ENCODE data around the gene SNX5.

The SNX5 gene

DNA sequence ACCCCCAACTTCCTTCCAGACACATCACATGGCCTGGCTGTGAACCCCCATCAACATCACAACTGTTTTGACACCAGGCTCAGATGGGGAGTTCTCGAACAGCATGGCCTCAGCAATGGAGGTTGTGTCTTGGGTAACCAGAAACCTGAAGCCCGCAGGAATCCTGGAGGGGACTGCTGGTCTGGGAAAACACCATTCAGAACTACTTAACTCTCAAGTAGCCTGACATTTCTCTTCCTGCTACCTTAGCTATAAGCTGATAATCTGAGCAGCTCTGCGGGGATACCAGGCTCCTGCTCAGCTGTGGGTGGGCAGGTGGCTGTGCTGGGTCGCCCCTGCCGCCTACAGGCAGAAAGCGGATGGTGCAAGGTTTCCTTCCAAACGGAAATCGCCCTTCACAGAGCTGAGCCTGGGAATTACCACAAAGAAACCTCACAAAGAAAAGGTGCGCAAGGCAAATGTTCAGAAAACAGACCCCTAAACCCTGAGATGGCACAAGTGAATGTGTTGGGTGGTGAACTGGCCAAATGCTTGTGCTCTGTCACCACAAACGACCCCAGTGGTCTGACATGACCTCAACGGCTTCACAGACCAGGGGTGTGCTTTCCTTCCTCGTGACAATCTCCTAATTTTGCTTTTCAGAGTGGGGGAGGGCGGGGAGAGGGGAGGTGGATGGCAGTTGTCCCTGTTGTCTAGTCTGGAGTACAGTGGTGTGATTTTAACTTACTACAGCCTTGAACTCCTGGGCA is 29.5 kb downstream of the SNX5 start:
- peak; percentile 58 for DNase-seq

DNA sequence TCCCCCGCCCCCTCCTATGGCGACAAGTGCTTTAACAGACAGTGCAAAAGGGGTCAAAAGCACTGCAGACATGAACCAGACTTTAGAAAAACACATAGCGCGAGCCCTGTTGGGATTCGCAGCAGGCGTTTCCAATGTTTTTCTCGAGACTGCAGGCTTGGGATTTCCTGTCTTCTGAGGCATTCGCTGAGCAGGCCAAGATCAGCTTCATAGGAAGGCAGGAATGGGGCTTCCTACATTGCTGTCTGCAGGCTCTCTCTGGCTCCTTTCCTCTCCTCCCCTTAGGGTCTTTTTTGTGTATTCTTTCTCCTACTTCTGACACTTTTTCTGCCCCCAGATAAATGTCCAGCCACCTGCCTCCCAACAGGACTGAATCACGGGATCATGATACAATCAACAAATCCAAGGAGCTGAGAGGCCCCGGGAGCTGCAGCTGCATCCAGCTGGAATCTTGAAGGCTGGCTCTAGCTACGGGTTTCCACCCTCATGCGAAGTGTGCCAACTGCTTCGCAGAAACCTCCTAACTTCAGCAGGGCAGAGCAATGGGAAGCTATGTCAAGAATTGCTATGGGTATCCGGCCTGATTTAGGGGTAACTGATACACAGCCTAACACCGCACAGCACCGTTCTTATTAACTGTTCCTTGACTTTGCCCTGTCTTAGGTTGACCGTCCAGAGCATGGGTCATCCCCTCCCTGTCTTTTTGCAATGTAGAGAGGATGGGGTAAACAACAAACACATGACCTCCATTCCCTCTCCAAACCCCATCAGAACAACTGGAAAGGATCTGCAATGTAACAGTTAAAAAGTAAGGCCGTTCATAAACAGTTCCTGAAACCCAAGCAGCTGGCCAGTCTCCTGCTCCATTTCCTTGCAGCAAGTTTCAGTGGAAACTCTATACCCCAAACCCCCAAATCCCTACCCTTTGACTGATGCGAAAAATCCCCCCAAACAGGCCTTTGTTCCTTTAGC is 31.5 kb downstream of the SNX5 start:
- no peak for DNase-seq

DNA sequence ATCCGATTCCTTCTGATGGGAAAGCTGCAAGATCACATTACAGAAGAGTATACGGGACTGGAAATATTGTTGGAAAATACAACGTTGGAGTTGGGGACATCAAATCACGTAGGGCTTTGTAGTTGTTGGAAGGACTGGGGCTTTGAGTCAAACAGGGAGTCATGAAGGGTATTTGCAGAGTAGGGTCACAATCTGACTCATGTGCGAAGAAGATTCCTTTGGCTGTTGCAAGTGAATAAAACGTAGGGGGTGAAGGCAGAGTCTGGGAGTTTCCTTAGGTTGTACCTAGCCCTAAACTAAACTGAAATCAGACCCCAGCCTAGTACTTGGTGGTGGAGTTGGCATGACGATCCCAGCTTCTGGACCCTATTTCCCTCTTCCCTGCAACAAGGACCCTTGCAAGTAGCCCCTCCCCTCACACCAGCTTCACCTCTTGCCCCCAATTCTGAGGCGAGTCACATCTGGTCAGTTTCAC is 32.3 kb downstream of the SNX5 start:
- no peak for DNase-seq

DNA sequence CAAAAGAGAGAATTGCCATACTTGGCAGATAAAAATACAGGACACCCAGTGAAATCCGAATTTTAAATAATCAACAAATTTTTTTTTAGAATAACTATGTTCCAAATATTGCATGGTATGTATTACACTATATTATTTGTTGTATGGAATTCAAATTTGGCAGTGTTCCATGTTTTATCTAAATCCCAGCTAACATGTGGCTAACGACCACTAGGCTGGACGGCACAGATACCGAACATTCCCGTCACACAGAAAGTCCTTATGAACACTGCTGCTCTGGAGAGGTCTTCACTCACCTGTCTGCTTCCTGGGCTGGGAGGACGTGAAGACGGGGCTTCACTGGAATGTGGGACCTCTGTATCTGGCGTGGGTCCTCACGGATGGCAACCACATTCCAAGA is 32.8 kb downstream of the SNX5 start:
- DNase-seq, result no peak

DNA sequence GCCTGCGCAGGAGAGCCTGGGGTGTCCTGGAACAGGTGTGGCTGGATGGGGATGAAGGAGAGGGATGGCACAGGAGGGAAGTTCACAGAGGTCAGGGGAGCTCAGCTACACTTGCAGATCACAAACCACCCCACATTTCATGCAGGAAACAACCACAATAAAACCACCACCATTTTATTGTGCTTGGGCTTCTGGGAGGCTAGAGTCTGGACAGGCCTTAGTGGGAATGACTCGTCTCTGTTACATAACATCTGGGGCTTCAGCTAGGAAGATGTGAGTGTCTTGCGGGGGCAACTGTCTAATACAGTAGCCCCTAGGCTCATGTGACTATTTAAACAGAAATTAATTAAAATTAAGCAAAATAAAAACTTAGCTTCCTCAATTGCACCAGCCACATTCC is 33.4 kb downstream of the SNX5 start:
- DNase-seq, result no peak

DNA sequence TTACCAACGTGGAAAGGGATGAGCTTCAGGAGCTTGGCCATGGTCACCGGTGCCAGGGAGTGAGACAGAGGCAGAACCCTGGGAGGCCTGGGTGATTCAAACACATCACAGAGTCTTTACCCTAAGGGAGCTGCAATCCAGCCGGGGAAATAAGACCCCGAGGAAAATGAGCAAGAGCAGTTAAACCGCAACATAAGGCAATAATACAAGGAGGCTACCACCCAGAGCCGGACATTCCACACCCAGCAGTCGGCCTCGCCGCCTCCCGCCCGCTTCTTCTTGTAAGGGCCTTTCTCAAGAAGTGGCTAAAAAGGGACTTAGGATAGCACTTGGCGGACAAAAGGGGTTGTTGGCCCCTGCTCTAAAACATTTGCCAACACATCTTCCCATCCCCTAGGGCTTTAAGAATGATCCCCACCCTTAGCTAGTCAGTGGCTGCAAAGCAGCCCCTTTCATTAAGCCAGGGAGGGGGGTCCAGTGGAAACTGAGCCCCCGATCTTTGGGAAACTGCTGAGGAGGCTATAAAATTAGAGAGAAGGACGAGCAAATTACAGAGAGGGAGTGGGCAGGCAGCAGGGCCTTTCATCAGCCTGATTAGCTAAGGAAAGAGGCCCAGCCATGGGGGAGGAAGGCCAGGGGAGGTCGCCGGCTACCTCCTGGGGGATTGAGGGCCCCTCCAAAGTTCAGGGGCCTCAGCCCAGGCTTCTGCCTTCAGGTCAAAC is 34.3 kb downstream of the SNX5 start:
- no peak for DNase-seq

DNA sequence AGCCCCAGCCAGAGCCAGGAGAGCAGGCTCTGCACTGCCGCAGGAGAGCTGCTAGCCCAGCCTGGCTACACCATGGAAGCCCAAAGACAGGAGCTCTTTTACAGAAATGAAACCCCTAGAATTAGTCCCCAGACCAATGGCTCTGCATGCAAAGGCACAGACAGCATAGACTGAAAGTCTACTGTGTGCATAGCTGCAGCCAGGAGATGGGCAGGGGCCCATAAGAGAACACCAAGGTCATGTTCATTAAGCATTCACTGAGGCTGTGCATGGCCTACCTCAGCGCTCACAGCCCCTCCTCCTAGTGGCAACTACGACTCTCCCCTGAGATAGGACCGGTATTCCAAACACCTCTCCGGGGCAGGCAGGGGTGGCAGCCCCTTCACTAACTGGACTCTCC is 34.9 kb downstream of the SNX5 start:
- no peak for DNase-seq

DNA sequence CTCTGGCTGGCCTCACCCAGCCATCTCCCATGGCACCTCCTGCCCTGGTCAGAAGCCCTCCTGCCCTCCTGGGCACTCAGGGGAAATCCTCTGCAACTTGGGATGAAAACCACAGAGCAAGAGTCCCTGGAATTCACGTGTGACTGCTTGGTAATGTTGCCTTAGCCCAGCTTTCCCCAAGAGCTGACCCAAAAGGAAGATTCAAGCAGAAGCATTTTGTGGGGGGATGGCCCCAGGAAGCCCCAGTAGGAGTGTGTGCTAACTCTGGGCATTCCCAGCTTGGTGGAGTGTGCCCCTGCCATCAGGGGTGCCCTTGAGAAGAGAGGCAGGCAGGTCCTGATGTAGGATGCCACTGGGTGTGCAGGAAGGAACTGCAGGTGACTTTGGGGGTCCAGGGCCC is 35.5 kb downstream of the SNX5 start:
- DNase-seq, result no peak

DNA sequence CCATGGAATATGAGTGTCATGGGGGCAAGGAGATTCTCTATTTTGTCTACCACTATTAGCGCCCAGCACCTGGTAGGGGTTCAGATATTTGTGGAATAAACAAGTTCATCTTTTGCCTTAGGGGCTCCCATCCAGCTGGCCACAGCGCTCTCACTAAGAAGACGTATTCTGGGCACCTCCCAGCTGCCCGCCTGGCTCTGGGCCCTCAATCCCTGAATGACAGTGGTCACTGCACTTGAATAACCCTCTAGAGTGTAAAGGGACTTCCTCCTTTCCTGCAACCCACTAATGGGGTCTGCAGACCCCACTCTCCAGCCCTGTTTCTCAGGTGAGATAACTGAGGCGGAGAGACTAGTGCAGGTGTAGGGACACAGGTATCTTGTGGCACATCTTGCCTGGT is 36.2 kb downstream of the SNX5 start:
- no peak for DNase-seq

DNA sequence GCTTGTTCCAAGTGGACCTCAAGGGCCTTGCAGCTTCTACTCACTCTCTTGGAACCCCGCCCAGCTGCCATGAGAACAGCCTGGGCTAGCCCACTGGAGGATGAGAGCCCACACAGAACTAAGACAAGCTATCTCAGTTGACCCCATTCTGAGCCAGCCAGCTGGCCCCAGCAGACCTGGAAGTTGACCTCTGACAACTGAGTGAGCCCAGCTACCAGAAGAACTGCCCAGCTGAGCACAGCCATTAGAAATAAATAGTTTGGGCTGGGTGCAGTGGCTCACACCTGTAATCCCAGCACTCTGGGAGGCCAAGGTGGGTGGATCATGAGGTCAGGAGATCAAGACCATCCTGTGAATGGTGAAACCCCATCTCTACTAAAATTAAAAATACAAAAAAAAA is 37.1 kb downstream of the SNX5 start:
- DNase-seq, result no peak

DNA sequence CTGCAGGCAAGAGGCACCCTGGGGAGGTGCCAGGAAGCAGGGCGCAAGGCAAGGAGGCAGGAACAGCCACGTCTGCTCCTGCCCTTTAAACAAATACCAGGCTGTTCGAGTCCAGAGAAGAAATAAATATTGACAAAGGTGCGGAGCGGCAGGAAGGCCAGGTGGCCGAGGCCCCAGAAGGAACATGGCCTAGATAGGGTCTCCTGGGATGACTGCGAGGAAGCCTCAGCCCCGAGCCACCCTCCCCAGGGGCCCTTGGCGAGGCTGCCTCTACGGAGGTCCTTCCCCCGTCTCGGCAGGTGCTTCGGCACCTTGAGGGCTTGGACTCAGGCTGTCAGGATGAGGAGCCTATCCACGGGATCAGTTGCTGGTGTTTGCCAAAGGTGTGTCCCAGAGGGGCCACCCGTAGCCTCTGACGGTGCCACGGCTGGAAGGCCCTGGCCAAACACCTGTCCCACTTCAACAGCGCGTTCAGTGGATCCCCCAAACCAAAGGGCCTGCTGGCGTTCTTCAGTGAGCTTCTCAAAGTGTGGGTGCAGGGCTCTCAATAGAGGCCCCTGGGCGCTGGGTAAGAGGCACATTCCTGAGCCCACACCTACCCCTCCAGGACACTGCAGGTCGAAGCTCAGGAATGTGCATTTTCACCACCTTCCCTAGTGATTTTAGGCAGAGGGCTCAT is 39.8 kb downstream of the SNX5 start:
- no peak for DNase-seq

DNA sequence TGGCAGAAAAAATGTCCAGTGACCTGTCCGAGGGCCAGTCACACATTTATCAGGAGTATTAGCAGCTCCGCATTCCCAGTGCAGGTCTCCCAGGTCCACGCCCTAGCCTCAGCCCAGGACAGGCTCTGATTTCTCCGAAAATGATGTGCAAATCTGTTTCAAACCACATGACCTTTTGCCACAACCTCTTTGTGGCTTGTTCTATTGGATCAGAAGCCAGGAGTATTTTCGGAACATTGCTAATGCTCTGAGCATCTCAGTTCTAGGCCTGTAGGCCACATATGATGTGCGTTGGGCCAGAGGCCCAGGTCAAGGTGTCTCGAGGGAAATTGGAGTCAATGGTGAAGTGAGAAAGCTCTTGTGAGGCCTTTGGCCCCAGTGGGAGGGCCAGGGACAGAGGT is 40.4 kb downstream of the SNX5 start:
- no peak for DNase-seq

DNA sequence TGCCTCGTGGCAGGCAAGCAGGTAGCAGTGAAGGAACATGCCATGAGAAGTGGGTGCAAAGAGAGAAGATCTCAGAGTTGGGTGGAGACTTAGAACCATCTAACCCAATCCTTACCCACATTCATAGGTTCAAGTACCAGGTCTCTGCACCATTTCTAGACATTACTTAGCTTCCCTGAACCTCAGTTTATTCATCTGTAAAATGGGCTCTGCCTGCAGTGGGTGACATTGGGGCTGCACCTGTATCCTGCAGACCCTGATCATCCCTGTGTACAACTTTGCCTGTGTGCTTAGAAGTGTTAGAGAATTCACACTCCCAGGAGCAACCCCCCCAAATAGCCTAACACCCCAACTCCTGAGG is 42.7 kb downstream of the SNX5 start:
- DNase-seq, result no peak

DNA sequence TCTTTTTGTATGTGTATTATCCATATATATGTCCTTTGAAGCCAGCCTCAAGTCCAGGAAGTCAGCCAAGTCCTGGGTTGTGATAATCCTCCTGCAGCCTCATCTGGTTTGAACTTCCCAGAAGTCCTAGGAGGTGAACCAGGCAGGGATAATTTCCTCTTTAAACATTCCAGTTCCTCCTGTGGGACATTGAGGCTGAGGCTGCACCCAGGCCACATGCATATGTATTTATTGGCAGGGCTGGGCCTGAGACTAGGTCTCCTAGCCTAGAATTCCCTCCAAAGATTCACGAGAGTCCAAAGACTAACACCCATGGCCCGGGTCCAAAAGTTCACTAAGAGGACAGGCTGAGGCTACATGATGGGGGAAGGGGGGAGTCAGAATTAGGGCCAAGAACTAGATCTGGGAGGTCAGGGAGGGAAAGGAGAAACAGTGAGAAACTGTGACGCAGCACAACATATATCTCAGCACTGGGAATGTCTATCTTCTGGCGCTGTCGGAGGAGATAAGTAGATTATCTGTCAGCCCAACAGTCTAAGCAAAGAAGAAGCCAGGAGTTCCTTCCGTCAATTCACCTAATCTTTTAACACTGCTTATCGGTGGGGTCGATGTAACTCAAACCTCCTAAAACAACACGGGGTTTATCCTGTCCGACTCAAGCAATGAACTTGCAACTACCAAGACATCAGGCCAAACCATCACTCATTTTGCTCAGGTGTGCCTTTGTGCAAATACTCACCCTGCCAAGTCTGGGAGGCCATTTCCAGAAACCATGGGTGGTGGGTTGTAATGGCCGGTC is 43.3 kb downstream of the SNX5 start:
- no peak for DNase-seq

DNA sequence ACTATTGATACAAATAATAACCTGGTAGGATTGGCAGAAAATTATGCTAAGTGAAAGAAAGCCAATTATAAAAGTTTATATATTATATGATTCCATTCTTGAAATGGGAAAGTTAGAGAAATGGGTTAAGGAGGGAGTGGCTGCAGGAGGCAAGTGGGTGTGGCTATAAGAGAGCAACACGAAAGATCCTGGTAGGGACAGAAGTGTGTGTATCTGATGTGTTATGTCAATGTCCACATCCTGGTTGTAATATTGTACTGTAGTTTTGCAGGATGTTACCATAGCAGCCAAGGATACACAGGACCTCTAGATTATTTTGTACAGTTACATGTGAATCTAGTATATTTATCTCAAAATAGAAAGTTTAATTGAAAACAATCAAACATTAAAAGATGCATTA is 46.8 kb downstream of the SNX5 start:
- no peak for DNase-seq

DNA sequence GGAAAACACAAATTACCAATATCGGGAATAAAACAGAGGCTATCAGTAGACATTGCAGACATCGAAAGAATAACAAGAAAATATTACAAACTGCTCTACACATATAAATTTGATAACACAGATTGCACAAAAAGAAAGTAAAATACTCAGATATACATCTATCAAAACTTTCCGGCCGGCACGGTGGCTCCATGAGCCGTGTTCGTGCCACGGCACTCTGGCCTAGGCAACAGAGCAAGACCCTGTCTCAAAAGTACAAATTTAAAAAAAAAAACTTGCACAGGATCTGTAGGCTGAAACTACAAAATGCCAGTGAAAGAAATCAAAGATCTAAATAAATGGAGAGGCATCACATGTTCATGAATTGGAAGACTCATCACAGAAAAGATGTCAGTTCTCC is 49.4 kb downstream of the SNX5 start:
- no peak for DNase-seq

DNA sequence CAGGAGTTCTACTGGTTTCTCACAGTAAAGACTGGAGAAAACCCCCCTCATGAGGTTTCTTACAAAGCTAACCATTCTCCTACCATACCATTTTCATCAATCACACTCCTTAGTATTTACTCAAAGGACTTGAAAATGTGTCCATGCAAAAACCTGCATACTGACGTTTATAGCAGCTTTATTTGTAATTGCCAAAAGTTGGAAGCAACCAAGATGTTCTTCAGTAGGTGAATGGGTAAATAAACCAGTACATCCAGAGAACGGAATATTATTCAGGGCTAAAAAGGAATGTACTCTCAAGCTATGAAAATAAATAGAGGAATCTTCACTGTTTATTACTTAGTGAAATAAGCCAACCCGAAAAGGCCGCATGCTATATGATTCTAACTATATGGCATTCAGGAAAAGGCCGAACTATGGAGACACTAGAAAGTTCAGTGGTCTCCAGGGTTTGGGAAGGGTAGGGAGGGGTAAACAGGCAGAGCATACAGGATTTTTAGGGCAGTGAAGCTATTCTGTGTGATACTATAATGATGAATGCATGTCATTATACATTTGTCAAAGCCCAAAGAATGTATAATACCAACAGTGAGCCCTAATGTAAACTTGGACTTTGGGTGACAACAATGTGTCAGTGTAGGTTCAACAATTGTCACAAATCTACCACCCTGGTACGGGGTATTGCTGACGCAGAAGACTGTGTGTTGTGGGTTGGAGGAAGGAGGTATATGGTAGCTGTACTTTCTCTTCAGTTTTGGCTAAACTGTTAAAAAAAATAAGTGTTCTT is 50.6 kb downstream of the SNX5 start:
- no peak for DNase-seq

DNA sequence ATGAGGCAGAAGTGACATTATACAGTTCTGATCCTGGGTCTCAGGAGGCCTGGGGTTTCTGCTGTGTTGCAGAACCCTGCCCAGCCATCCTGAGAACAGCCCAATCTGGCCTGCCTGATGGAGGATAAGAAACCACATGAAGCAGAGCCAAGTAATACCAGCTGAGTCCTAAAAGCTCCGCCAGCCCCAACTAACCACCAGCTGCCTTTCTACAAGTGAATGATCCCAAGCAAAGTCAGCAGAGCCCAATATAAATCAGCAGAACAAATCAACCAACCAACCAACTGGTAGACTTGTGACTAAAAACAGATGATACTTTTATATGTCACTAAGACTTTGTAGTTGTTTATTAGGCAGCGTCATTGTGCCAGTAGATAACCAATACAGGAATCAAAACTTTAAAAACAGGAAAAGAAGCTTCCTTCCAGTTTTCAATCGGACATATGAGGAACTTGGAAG is 52.1 kb downstream of the SNX5 start:
- DNase-seq, result no peak

DNA sequence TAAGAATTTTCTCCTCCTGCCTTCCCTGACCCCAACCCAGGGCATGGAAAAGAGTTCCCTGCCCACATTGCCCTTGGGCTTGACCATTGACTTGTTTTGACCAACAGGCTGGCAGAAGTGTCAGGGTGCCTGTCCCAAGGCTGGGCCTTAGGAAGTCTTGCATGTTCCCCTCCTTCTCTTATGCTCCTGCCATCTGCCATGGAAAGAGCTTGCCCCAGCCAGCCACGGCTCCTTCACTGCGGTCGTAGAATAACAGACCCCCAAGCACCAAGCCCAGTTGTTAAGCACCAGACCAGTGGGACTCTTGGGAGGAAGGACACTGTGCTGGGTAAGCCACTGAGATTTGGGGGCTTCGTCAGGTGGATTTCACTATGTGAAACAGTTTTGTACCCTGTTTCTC is 53.6 kb downstream of the SNX5 start:
- no peak for DNase-seq

DNA sequence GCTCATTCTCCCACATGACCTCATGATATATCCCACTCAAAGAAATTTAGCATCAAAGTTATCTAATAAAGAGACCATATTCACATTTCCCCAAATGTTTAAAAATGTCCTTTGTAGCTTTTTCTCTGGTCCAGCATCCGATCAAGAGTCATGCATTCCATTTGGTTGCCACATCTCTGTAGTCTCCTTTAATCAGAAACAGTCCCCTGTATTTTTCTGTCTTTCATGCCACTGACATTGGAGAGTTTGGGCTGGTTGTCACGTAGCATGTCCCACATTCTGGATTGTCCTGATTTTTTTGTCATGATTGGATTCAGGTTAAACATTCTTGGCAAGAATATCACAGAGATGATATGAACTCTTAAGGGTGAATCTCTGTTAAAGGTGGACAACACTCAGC is 55.7 kb downstream of the SNX5 start:
- no peak for DNase-seq

DNA sequence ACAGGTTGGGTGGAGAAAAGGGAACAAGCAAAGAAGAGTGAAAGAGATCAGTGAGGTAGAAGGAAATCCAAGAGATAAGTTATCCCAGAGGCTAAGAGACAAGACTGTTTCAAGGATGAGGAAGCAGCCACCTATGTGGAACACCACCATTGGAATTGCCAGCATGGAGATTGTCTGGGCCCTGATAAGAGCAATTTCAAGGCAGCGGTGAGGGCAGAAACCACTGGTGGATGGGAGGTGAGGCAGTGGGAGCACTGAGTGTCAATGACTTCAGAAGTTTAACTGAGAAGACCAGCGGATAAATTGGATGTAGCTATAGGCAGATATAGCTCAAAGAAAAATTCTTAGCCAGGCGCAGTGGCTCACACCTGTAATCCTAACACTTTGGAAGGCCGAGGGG is 56.7 kb downstream of the SNX5 start:
- no peak for DNase-seq

Data from CD4-positive, alpha-beta T cell treated with Interleukin-4 for 4 hours (primary cell).